Activated CD8-positive, alpha-beta T cell treated with anti-CD3 and anti-CD28 coated beads for 36 hours (primary cell): Measurements from ENCODE around the gene KNTC1. TPM values are rescaled to one million over a fixed set of nuclear protein-coding genes. Genes with fewer than 3 reads are reported as not detected.
"Not testable (repeated sequence)": the region's sequence is repeated elsewhere in the genome, so short reads cannot be mapped to it uniquely, and the experiment has no call there.

Source experiments
- ATAC-seq: fragments of 200-7000 bp; cut with Tn5 transposase; one replicate; pipeline ENCODE4 v1.10.0; 2021; ENCODE audit warnings: mild to moderate bottlenecking, moderate library complexity
- CTCF ChIA-PET: fragments of 350-600 bp; sonication (Branson Sonifier 250); formaldehyde crosslinking; loops from one replicate; lab custom pipeline; 2021; ENCODE audit warnings: antibody characterized with exemption; lab: Charles Lee
- POLR2A ChIA-PET: fragments of 350-600 bp; sonication (Branson Sonifier 250); formaldehyde crosslinking; loops from one replicate; lab custom pipeline; 2021; ENCODE audit warnings: antibody characterized with exemption; lab: Charles Lee
- DNase-seq: peaks from one replicate; pipeline ENCODE4 v3.0.0-alpha.2; 2020
- H3K27ac Mint-ChIP-seq: one replicate; pipeline ENCODE4 v1.8.0; 2021; ENCODE audit warnings: mild to moderate bottlenecking, mixed read lengths
- H3K27me3 Mint-ChIP-seq: one replicate; pipeline ENCODE4 v1.8.0; 2021; ENCODE audit warnings: mixed read lengths
- H3K36me3 Mint-ChIP-seq: one replicate; pipeline ENCODE4 v1.8.0; 2021; ENCODE audit warnings: low read depth, mixed read lengths
- H3K4me1 Mint-ChIP-seq: one replicate; pipeline ENCODE4 v1.8.0; 2021; ENCODE audit warnings: low read depth, mixed read lengths
- H3K4me3 Mint-ChIP-seq: one replicate; pipeline ENCODE4 v1.8.0; 2021; ENCODE audit warnings: mild to moderate bottlenecking, moderate library complexity, mixed read lengths
- H3K9me3 Mint-ChIP-seq: one replicate; pipeline ENCODE4 v1.8.0; 2021; ENCODE audit warnings: mixed read lengths
- CTCF ChIP-seq: fragments of 200-600 bp; IDR thresholded peaks from one replicate; pipeline ENCODE4 v1.8.0; 2022; ENCODE audit warnings: antibody characterized with exemption, mild to moderate bottlenecking
- intact Hi-C: fragments of 100-400 bp; cut with micrococcal nuclease; formaldehyde crosslinking; loops from one replicate; pipeline ENCODE4 v1.10.0; 2022
- total RNA-seq, 2 experiments: library from RNA; stranded (reverse); gene quantifications; one replicate each; pipeline ENCODE4 v1.2.3, GENCODE V29; 2021

The KNTC1 gene
- total RNA-seq, 2 experiments from 2014 or later: 128 to 129 TPM

GRCh38 chr12:122547330-122547729 is 20.3 kb downstream of the KNTC1 start:
- no peak for DNase-seq
- CTCF ChIA-PET: interaction anchor here (0.6 to 2.0 kb wide), 2 partner anchors 10 to 12 kb away, joined by 3 to 6 read pairs; no protein-coding TSS in a partner anchor
- H3K4me3 Mint-ChIP-seq: no peak overlapping the region
- POLR2A ChIA-PET: interaction anchor here (1.6 kb wide), 1 partner anchor 46 kb away, joined by 4 read pairs; no protein-coding TSS in a partner anchor
- no peaks in the 10 kb centered on the region for H3K4me1 Mint-ChIP-seq
- H3K9me3 Mint-ChIP-seq: no peaks in the 10 kb centered on the region
- H3K27ac Mint-ChIP-seq: no peak overlapping the region
- H3K27me3 Mint-ChIP-seq: no peaks in the 10 kb centered on the region
- H3K36me3 Mint-ChIP-seq: peaks cover 42% of the 10 kb centered on the region
- intact Hi-C loops: no loop called here
- no peak for ATAC-seq
- TF ChIP-seq CTCF: no peak

GRCh38 chr12:122558745-122559641 is 31.9 kb downstream of the KNTC1 start:
- ATAC-seq (no peak), DNase-seq (no peak)
- peaks cover 48% of the 10 kb centered on the region for H3K36me3 Mint-ChIP-seq
- CTCF ChIA-PET: no interaction called here
- peaks cover 3% of the 10 kb centered on the region for H3K4me1 Mint-ChIP-seq
- no peak for TF ChIP-seq CTCF
- intact Hi-C loops: no loop called here
- H3K27me3 Mint-ChIP-seq: no peaks in the 10 kb centered on the region
- POLR2A ChIA-PET: no interaction called here
- H3K4me3 Mint-ChIP-seq: no peak overlapping the region
- no peaks in the 10 kb centered on the region for H3K9me3 Mint-ChIP-seq
- H3K27ac Mint-ChIP-seq: no peak overlapping the region

- Mint-ChIP-seq H3K4me3 (no peak overlapping the region), H3K27me3 (no peaks in the 10 kb centered on the region), H3K27ac (no peak overlapping the region), H3K36me3 (peaks cover 41% of the 10 kb centered on the region), H3K9me3 (no peaks in the 10 kb centered on the region), H3K4me1 (peaks cover 3% of the 10 kb centered on the region)
- no peak for ATAC-seq
- POLR2A ChIA-PET: no interaction called here
- CTCF ChIA-PET: no interaction called here
- intact Hi-C loops: no loop called here
- DNase-seq: no peak
- no peak for TF ChIP-seq CTCF
Observed at GRCh38 chr12:122560138-122560537, 33.1 kb downstream of the KNTC1 start.

GRCh38 chr12:122563361-122563760 is 36.3 kb downstream of the KNTC1 start:
- Mint-ChIP-seq H3K27ac (no peak overlapping the region), H3K36me3 (peaks cover 32% of the 10 kb centered on the region), H3K4me3 (no peak overlapping the region), H3K4me1 (peaks cover 3% of the 10 kb centered on the region), H3K27me3 (no peaks in the 10 kb centered on the region), H3K9me3 (no peaks in the 10 kb centered on the region)
- CTCF ChIA-PET: no interaction called here
- DNase-seq: no peak
- TF ChIP-seq CTCF: no peak
- intact Hi-C loops: no loop called here
- ATAC-seq: no peak
- POLR2A ChIA-PET: interaction anchor here (0.8 kb wide), 1 partner anchor 582 kb away, joined by 3 read pairs; no protein-coding TSS in a partner anchor

GRCh38 chr12:122566816-122567215 is 39.8 kb downstream of the KNTC1 start:
- CTCF ChIA-PET: interaction anchor here (1.1 kb wide), 1 partner anchor 13 kb away, joined by 3 read pairs; no protein-coding TSS in a partner anchor
- H3K4me3 Mint-ChIP-seq, DNase-seq, H3K27ac Mint-ChIP-seq, ATAC-seq, H3K4me1 Mint-ChIP-seq, H3K9me3 Mint-ChIP-seq, H3K27me3 Mint-ChIP-seq, intact Hi-C loops: not testable (repeated sequence)
- H3K36me3 Mint-ChIP-seq: peaks cover 32% of the 10 kb centered on the region
- POLR2A ChIA-PET: interaction anchor here (0.8 to 1.8 kb wide), 3 partner anchors 10 to 136 kb away, joined by 3 to 5 read pairs (median 3); partner anchors contain the start of genes KNTC1 and RSRC2
